T-helper 2 cell treated with Interferon-gamma antibody and Interleukin-4, amounts not matched to agents 100 ng/mL and 5 ng/mL, for 36 hours (primary cell): ENCODE data around the gene CELA2B. TPM values are rescaled to one million over a fixed set of nuclear protein-coding genes. Genes with fewer than 3 reads are reported as not detected.
"Not testable (repeated sequence)": the region's sequence is repeated elsewhere in the genome, so short reads cannot be mapped to it uniquely, and the experiment has no call there.

Experiments
- intact Hi-C: fragments of 100-400 bp; cut with micrococcal nuclease; formaldehyde crosslinking; loops from one replicate; pipeline ENCODE4 v1.15.1; 2023
- total RNA-seq: library from RNA; stranded (reverse); gene quantifications from 2 replicates; pipeline ENCODE4 v1.2.3, GENCODE V29; 2022

CELA2B gene
- total RNA-seq, 1 donor from 2014 or later = not detected

- intact Hi-C loops = no loop called here
These were observed 18.0 kb downstream of the CELA2B start for GRCh38 chr1:15493869-15494390.

- intact Hi-C loops = loop anchor here (10.0 kb wide), 1 partner anchor 176 kb away; no protein-coding TSS in a partner anchor
These were observed 24.6 kb downstream of the CELA2B start for GRCh38 chr1:15500184-15501178.

GRCh38 chr1:15501208-15502032 is 25.5 kb downstream of the CELA2B start:
- intact Hi-C loops = loop anchor here (10.0 kb wide), 1 partner anchor 177 kb away; no protein-coding TSS in a partner anchor

GRCh38 chr1:15504436-15504835 is 28.5 kb downstream of the CELA2B start:
- intact Hi-C loops = loop anchor here (10.0 kb wide), 1 partner anchor 180 kb away; no protein-coding TSS in a partner anchor

- intact Hi-C loops = loop anchor here (10.0 kb wide), 1 partner anchor 182 kb away; no protein-coding TSS in a partner anchor
These were observed 30.9 kb downstream of the CELA2B start for GRCh38 chr1:15506831-15507230.

- intact Hi-C loops = loop anchor here (10.0 kb wide), 1 partner anchor 182 kb away; no protein-coding TSS in a partner anchor
These were observed 31.4 kb downstream of the CELA2B start for GRCh38 chr1:15507278-15507677.

- intact Hi-C loops = loop anchor here (10.0 kb wide), 1 partner anchor 184 kb away; no protein-coding TSS in a partner anchor
These were observed 33.0 kb downstream of the CELA2B start for GRCh38 chr1:15508700-15509487.

GRCh38 chr1:15509586-15509985 is 33.7 kb downstream of the CELA2B start:
- intact Hi-C loops = loop anchor here (10.0 kb wide), 1 partner anchor 185 kb away; no protein-coding TSS in a partner anchor

GRCh38 chr1:15510611-15511405 is 34.9 kb downstream of the CELA2B start:
- intact Hi-C loops = no loop called here

- intact Hi-C loops = no loop called here
These were observed 37.3 kb downstream of the CELA2B start for GRCh38 chr1:15513192-15513591.

- intact Hi-C loops = no loop called here
These were observed 38.0 kb downstream of the CELA2B start for GRCh38 chr1:15513919-15514318.

GRCh38 chr1:15514557-15514956 is 38.7 kb downstream of the CELA2B start:
- intact Hi-C loops = not testable (repeated sequence)

- intact Hi-C loops = no loop called here
These were observed 39.2 kb downstream of the CELA2B start for GRCh38 chr1:15515022-15515663.

GRCh38 chr1:15519625-15520024 is 43.7 kb downstream of the CELA2B start:
- intact Hi-C loops = loop anchor here (10.0 kb wide), 2 partner anchors 175 to 1785 kb away; no protein-coding TSS in a partner anchor

- intact Hi-C loops = loop anchor here (10.0 kb wide), 2 partner anchors 177 to 1787 kb away; no protein-coding TSS in a partner anchor
These were observed 45.5 kb downstream of the CELA2B start for GRCh38 chr1:15521206-15521906.

GRCh38 chr1:15522551-15522950 is 46.6 kb downstream of the CELA2B start:
- intact Hi-C loops = loop anchor here (10.0 kb wide), 2 partner anchors 178 to 1788 kb away; no protein-coding TSS in a partner anchor

GRCh38 chr1:15523104-15524020 is 47.5 kb downstream of the CELA2B start:
- intact Hi-C loops = loop anchor here (10.0 kb wide), 2 partner anchors 179 to 1789 kb away; no protein-coding TSS in a partner anchor
